Islet of Langerhans (tissue), 1 donor: ENCODE data around the gene TOMM7.
A peak's percentile ranks its signal among the peaks of the same experiment; 100 is the strongest.

Experiments
- FAIRE-seq: peaks from one replicate; lab custom pipeline; 2011; peaks lifted over from hg19 to GRCh38; lab: Jason Lieb, UNC

TOMM7 gene

GRCh38 chr7:22822486-22823141, at the start of gene TOMM7:
Gene TOMM7 (minus strand): TSS chr7:22822849. CDS start chr7:22822779, 70 bp downstream.
- FAIRE-seq = peak; percentile 95

- no peak for FAIRE-seq
Measured at GRCh38 chr7:22872096-22872807, 49.6 kb upstream of the TOMM7 start.

- FAIRE-seq = no peak
Measured at GRCh38 chr7:22871661-22872060, 49.0 kb upstream of the TOMM7 start.

- no peak for FAIRE-seq
Measured at GRCh38 chr7:22868509-22868908, 45.9 kb upstream of the TOMM7 start.

- FAIRE-seq = no peak
Measured at GRCh38 chr7:22867589-22867988, 44.9 kb upstream of the TOMM7 start.

GRCh38 chr7:22867003-22867402, 44.4 kb upstream of the TOMM7 start:
- FAIRE-seq = no peak

- FAIRE-seq = no peak
Measured at GRCh38 chr7:22865602-22865960, 42.9 kb upstream of the TOMM7 start.

GRCh38 chr7:22864855-22865601, 42.4 kb upstream of the TOMM7 start:
- no peak for FAIRE-seq

GRCh38 chr7:22864301-22864700, 41.7 kb upstream of the TOMM7 start:
- FAIRE-seq = no peak

- no peak for FAIRE-seq
Measured at GRCh38 chr7:22863156-22863899, 40.7 kb upstream of the TOMM7 start.

GRCh38 chr7:22861576-22861975, 38.9 kb upstream of the TOMM7 start:
- no peak for FAIRE-seq

- no peak for FAIRE-seq
Measured at GRCh38 chr7:22860784-22861482, 38.3 kb upstream of the TOMM7 start.

- no peak for FAIRE-seq
Measured at GRCh38 chr7:22860337-22860736, 37.7 kb upstream of the TOMM7 start.

- no peak for FAIRE-seq
Measured at GRCh38 chr7:22859641-22860290, 37.1 kb upstream of the TOMM7 start.

GRCh38 chr7:22858640-22859561, 36.3 kb upstream of the TOMM7 start:
- FAIRE-seq = no peak

GRCh38 chr7:22858274-22858639, 35.6 kb upstream of the TOMM7 start:
- no peak for FAIRE-seq

GRCh38 chr7:22856416-22856815, 33.8 kb upstream of the TOMM7 start:
- no peak for FAIRE-seq

- FAIRE-seq = no peak
Measured at GRCh38 chr7:22855049-22855392, 32.4 kb upstream of the TOMM7 start.

GRCh38 chr7:22854158-22855048, 31.8 kb upstream of the TOMM7 start:
- no peak for FAIRE-seq
